ENCODE measurements around the gene CCNH. TPM values are rescaled to one million over a fixed set of nuclear protein-coding genes. Genes with fewer than 3 reads are reported as not detected.

The CCNH gene
- total RNA-seq, 1 donor from 2014 or later = 51.7 TPM

GRCh38 chr5:87372705-87373104 lies 40.0 kb downstream of the CCNH start:
- Histone ChIP-seq H3K36me3 (ENCODE audit: control insufficient read depth in 3 of 3, insufficient read depth in 3 of 3, low read length in 3 of 3) (peaks cover 7 to 23% (median 9%) of the 10 kb centered on the region in 3 donors), H3K9me3 (ENCODE audit: control insufficient read depth in 3 of 3, low read length in 3 of 3) (no peaks in the 10 kb centered on the region), H3K27ac (ENCODE audit: low read depth, low read length) (no peak overlapping the region), H3K4me3 (ENCODE audit: low read length in 3 of 3) (no peak overlapping the region), H3K4me1 (ENCODE audit: control insufficient read depth in 3 of 3, insufficient read depth in 3 of 3, low read length in 3 of 3) (peaks cover 3 to 5% (median 4%) of the 10 kb centered on the region in 3 donors), H3K9ac (ENCODE audit: low read depth in 1 of 3, low read length in 3 of 3) (no peak overlapping the region), H3K27me3 (ENCODE audit: control insufficient read depth in 3 of 3, insufficient read depth in 3 of 3, low read length in 3 of 3) (no peaks in the 10 kb centered on the region)

- no peak overlapping the region for H3K27ac ChIP-seq (ENCODE audit: low read depth, low read length)
- H3K4me3 ChIP-seq (ENCODE audit: low read length in 3 of 3) = no peak overlapping the region
- H3K27me3 ChIP-seq (ENCODE audit: control insufficient read depth in 3 of 3, insufficient read depth in 3 of 3, low read length in 3 of 3) = no peaks in the 10 kb centered on the region
- no peaks in the 10 kb centered on the region for H3K9me3 ChIP-seq (ENCODE audit: control insufficient read depth in 3 of 3, low read length in 3 of 3)
- peaks cover 3 to 5% (median 4%) of the 10 kb centered on the region in 3 donors for H3K4me1 ChIP-seq (ENCODE audit: control insufficient read depth in 3 of 3, insufficient read depth in 3 of 3, low read length in 3 of 3)
- peaks cover 0 to 7% (median 2%) of the 10 kb centered on the region in 3 donors for H3K36me3 ChIP-seq (ENCODE audit: control insufficient read depth in 3 of 3, insufficient read depth in 3 of 3, low read length in 3 of 3)
- H3K9ac ChIP-seq (ENCODE audit: low read depth in 1 of 3, low read length in 3 of 3) = no peak overlapping the region
Observed at GRCh38 chr5:87369431-87369830, 43.3 kb downstream of the CCNH start.

GRCh38 chr5:87368601-87369000 lies 44.1 kb downstream of the CCNH start:
- peak overlapping the region in 2 of 3 donors; percentile 3 to 24 for H3K9ac ChIP-seq (ENCODE audit: low read depth in 1 of 3, low read length in 3 of 3)
- H3K36me3 ChIP-seq (ENCODE audit: control insufficient read depth in 3 of 3, insufficient read depth in 3 of 3, low read length in 3 of 3) = peaks cover 0 to 10% (median 2%) of the 10 kb centered on the region in 3 donors
- H3K4me1 ChIP-seq (ENCODE audit: control insufficient read depth in 3 of 3, insufficient read depth in 3 of 3, low read length in 3 of 3) = peaks cover 3 to 5% (median 4%) of the 10 kb centered on the region in 3 donors
- H3K4me3 ChIP-seq (ENCODE audit: low read length in 3 of 3) = peak overlapping the region in 2 of 3 donors; percentile 3 to 45
- H3K27ac ChIP-seq (ENCODE audit: low read depth, low read length) = no peak overlapping the region
- no peaks in the 10 kb centered on the region for H3K9me3 ChIP-seq (ENCODE audit: control insufficient read depth in 3 of 3, low read length in 3 of 3)
- H3K27me3 ChIP-seq (ENCODE audit: control insufficient read depth in 3 of 3, insufficient read depth in 3 of 3, low read length in 3 of 3) = no peaks in the 10 kb centered on the region

GRCh38 chr5:87367243-87367642 lies 45.5 kb downstream of the CCNH start:
- no peaks in the 10 kb centered on the region for H3K27me3 ChIP-seq (ENCODE audit: control insufficient read depth in 3 of 3, insufficient read depth in 3 of 3, low read length in 3 of 3)
- H3K4me3 ChIP-seq (ENCODE audit: low read length in 3 of 3) = no peak overlapping the region
- H3K4me1 ChIP-seq (ENCODE audit: control insufficient read depth in 3 of 3, insufficient read depth in 3 of 3, low read length in 3 of 3) = peaks cover 3 to 5% (median 4%) of the 10 kb centered on the region in 3 donors
- H3K27ac ChIP-seq (ENCODE audit: low read depth, low read length) = no peak overlapping the region
- peaks cover 0 to 10% (median 2%) of the 10 kb centered on the region in 3 donors for H3K36me3 ChIP-seq (ENCODE audit: control insufficient read depth in 3 of 3, insufficient read depth in 3 of 3, low read length in 3 of 3)
- no peak overlapping the region for H3K9ac ChIP-seq (ENCODE audit: low read depth in 1 of 3, low read length in 3 of 3)
- H3K9me3 ChIP-seq (ENCODE audit: control insufficient read depth in 3 of 3, low read length in 3 of 3) = no peaks in the 10 kb centered on the region

GRCh38 chr5:87361536-87362213 lies 51.1 kb downstream of the CCNH start:
- H3K36me3 ChIP-seq (ENCODE audit: control insufficient read depth in 3 of 3, insufficient read depth in 3 of 3, low read length in 3 of 3) = peaks cover 0 to 2% (median 2%) of the 10 kb centered on the region in 3 donors
- H3K27me3 ChIP-seq (ENCODE audit: control insufficient read depth in 3 of 3, insufficient read depth in 3 of 3, low read length in 3 of 3) = no peaks in the 10 kb centered on the region
- H3K4me3 ChIP-seq (ENCODE audit: low read length in 3 of 3) = no peak overlapping the region
- H3K9me3 ChIP-seq (ENCODE audit: control insufficient read depth in 3 of 3, low read length in 3 of 3) = no peaks in the 10 kb centered on the region
- no peak overlapping the region for H3K9ac ChIP-seq (ENCODE audit: low read depth in 1 of 3, low read length in 3 of 3)
- H3K4me1 ChIP-seq (ENCODE audit: control insufficient read depth in 3 of 3, insufficient read depth in 3 of 3, low read length in 3 of 3) = no peaks in the 10 kb centered on the region
- H3K27ac ChIP-seq (ENCODE audit: low read depth, low read length) = no peak overlapping the region

GRCh38 chr5:87361031-87361445 lies 51.7 kb downstream of the CCNH start:
- no peaks in the 10 kb centered on the region for H3K27me3 ChIP-seq (ENCODE audit: control insufficient read depth in 3 of 3, insufficient read depth in 3 of 3, low read length in 3 of 3)
- no peak overlapping the region for H3K4me3 ChIP-seq (ENCODE audit: low read length in 3 of 3)
- H3K36me3 ChIP-seq (ENCODE audit: control insufficient read depth in 3 of 3, insufficient read depth in 3 of 3, low read length in 3 of 3) = peaks cover 2 to 5% (median 3%) of the 10 kb centered on the region in 3 donors
- H3K27ac ChIP-seq (ENCODE audit: low read depth, low read length) = no peak overlapping the region
- no peaks in the 10 kb centered on the region for H3K9me3 ChIP-seq (ENCODE audit: control insufficient read depth in 3 of 3, low read length in 3 of 3)
- no peaks in the 10 kb centered on the region for H3K4me1 ChIP-seq (ENCODE audit: control insufficient read depth in 3 of 3, insufficient read depth in 3 of 3, low read length in 3 of 3)
- H3K9ac ChIP-seq (ENCODE audit: low read depth in 1 of 3, low read length in 3 of 3) = no peak overlapping the region

GRCh38 chr5:87360132-87360531 lies 52.6 kb downstream of the CCNH start:
- no peak overlapping the region for H3K9ac ChIP-seq (ENCODE audit: low read depth in 1 of 3, low read length in 3 of 3)
- no peak overlapping the region for H3K27ac ChIP-seq (ENCODE audit: low read depth, low read length)
- no peaks in the 10 kb centered on the region for H3K27me3 ChIP-seq (ENCODE audit: control insufficient read depth in 3 of 3, insufficient read depth in 3 of 3, low read length in 3 of 3)
- H3K9me3 ChIP-seq (ENCODE audit: control insufficient read depth in 3 of 3, low read length in 3 of 3) = no peaks in the 10 kb centered on the region
- H3K4me3 ChIP-seq (ENCODE audit: low read length in 3 of 3) = no peak overlapping the region
- peaks cover 3 to 8% (median 7%) of the 10 kb centered on the region in 3 donors for H3K36me3 ChIP-seq (ENCODE audit: control insufficient read depth in 3 of 3, insufficient read depth in 3 of 3, low read length in 3 of 3)
- no peaks in the 10 kb centered on the region for H3K4me1 ChIP-seq (ENCODE audit: control insufficient read depth in 3 of 3, insufficient read depth in 3 of 3, low read length in 3 of 3)

- Histone ChIP-seq H3K4me1 (ENCODE audit: control insufficient read depth in 3 of 3, insufficient read depth in 3 of 3, low read length in 3 of 3) (no peaks in the 10 kb centered on the region), H3K9ac (ENCODE audit: low read depth in 1 of 3, low read length in 3 of 3) (no peak overlapping the region), H3K27me3 (ENCODE audit: control insufficient read depth in 3 of 3, insufficient read depth in 3 of 3, low read length in 3 of 3) (no peaks in the 10 kb centered on the region), H3K27ac (ENCODE audit: low read depth, low read length) (no peak overlapping the region), H3K9me3 (ENCODE audit: control insufficient read depth in 3 of 3, low read length in 3 of 3) (no peaks in the 10 kb centered on the region), H3K4me3 (ENCODE audit: low read length in 3 of 3) (no peak overlapping the region), H3K36me3 (ENCODE audit: control insufficient read depth in 3 of 3, insufficient read depth in 3 of 3, low read length in 3 of 3) (peaks cover 3 to 13% (median 6%) of the 10 kb centered on the region in 3 donors)
Observed at GRCh38 chr5:87359106-87359505, 53.6 kb downstream of the CCNH start.

GRCh38 chr5:87354496-87354895 lies 58.2 kb downstream of the CCNH start:
- Histone ChIP-seq H3K4me1 (ENCODE audit: control insufficient read depth in 3 of 3, insufficient read depth in 3 of 3, low read length in 3 of 3) (no peaks in the 10 kb centered on the region), H3K9ac (ENCODE audit: low read depth in 1 of 3, low read length in 3 of 3) (no peak overlapping the region), H3K36me3 (ENCODE audit: control insufficient read depth in 3 of 3, insufficient read depth in 3 of 3, low read length in 3 of 3) (peaks cover 3 to 16% (median 10%) of the 10 kb centered on the region in 3 donors), H3K27ac (ENCODE audit: low read depth, low read length) (no peak overlapping the region), H3K9me3 (ENCODE audit: control insufficient read depth in 3 of 3, low read length in 3 of 3) (no peaks in the 10 kb centered on the region), H3K27me3 (ENCODE audit: control insufficient read depth in 3 of 3, insufficient read depth in 3 of 3, low read length in 3 of 3) (no peaks in the 10 kb centered on the region), H3K4me3 (ENCODE audit: low read length in 3 of 3) (no peak overlapping the region)

GRCh38 chr5:87347841-87348240 lies 64.9 kb downstream of the CCNH start:
- no peak overlapping the region for H3K27ac ChIP-seq (ENCODE audit: low read depth, low read length)
- H3K27me3 ChIP-seq (ENCODE audit: control insufficient read depth in 3 of 3, insufficient read depth in 3 of 3, low read length in 3 of 3) = no peaks in the 10 kb centered on the region
- H3K9me3 ChIP-seq (ENCODE audit: control insufficient read depth in 3 of 3, low read length in 3 of 3) = no peaks in the 10 kb centered on the region
- H3K4me3 ChIP-seq (ENCODE audit: low read length in 3 of 3) = no peak overlapping the region
- no peaks in the 10 kb centered on the region for H3K4me1 ChIP-seq (ENCODE audit: control insufficient read depth in 3 of 3, insufficient read depth in 3 of 3, low read length in 3 of 3)
- H3K9ac ChIP-seq (ENCODE audit: low read depth in 1 of 3, low read length in 3 of 3) = no peak overlapping the region
- H3K36me3 ChIP-seq (ENCODE audit: control insufficient read depth in 3 of 3, insufficient read depth in 3 of 3, low read length in 3 of 3) = peaks cover 0 to 11% (median 0%) of the 10 kb centered on the region in 3 donors

Measured in skeletal muscle tissue (tissue), 4 donors.